ENCODE data around the gene DST. TPM values are rescaled to one million over a fixed set of nuclear protein-coding genes. Genes with fewer than 3 reads are reported as not detected.

DST gene
- total and polyA plus RNA-seq, 2 of the 4 experiments (the other 2 are of a cell fraction): 97.7 to 452 TPM

DNA sequence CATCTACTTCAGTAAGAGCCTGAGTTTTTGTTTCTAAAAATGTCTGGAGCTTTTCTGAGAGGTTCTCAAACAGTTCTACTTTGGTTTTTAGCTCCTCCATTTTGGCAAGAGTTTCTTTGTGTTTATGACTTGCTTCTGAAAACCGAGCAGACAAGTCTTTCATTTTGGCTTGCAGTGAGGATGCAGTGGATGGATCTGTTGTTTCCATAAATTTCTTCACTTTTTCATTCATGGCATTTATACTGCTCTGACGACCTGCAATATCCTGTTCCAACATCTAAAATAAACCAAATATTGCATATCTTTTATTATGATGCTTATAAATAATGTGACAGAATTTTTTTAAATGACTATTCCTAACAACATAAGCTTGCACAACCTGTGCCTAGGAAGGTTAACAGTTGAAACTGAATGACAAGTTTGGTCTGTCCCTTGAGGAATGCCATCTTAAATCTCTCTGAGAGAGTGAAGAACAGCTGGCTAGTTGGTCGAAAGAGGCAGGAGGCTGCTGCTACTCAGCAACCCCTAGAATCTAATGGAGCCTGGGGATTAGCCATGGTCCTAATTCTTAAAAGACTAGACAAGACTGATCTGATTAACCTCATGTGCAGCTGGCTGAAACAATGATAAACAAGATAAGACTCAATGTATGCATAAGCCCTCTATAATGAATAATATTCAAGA, 69.8 kb downstream of the DST start:
- ATAC-seq (ENCODE audit: low read depth) (peak; percentile 44), DNase-seq (no peak)
- Histone ChIP-seq H3K4me2 (ENCODE audit: low read depth, low read length) (no peak overlapping the region), H4K5ac (ENCODE audit: low read depth, low read length) (no peak overlapping the region), H3K4me1 (ENCODE audit: control insufficient read depth, insufficient read depth, low read length) (peaks cover 2% of the 10 kb centered on the region; the same call in 1 of the 2 replicates), H3K9ac (ENCODE audit: low read depth, low read length) (no peak overlapping the region), H4K8ac (ENCODE audit: low read depth in 2 of 2, low read length in 2 of 2) (no peak overlapping the region), H4K20me1 (ENCODE audit: insufficient read depth, low read length) (peaks cover 9% of the 10 kb centered on the region; the same call in 1 of the 2 replicates), H2AFZ (replicated peaks; ENCODE audit: low read length, poor library complexity) (no peak overlapping the region), H3K79me1 (ENCODE audit: low read depth in 1 of 2, low read length in 2 of 2) (peaks cover 14 to 38% of the 10 kb centered on the region in 2 experiments), H3K27ac (ENCODE audit: insufficient read depth, low read length) (no peak overlapping the region; the same call in 1 of the 2 replicates), H3K36me3 (ENCODE audit: control insufficient read depth, insufficient read depth, low read length) (peaks cover 18% of the 10 kb centered on the region), H4K91ac (ENCODE audit: insufficient read depth, low read depth, low read length) (no peak overlapping the region), H2BK120ac (ENCODE audit: low read depth, low read length) (no peak overlapping the region), H3K9me1 (ENCODE audit: insufficient read depth, low read length) (no peaks in the 10 kb centered on the region), H3K4ac (ENCODE audit: low read depth, low read length) (no peak overlapping the region), H3K56ac (ENCODE audit: extremely low read depth, insufficient read depth, low read length) (no peak overlapping the region), H2BK20ac (ENCODE audit: low read depth, low read length) (no peak overlapping the region), H3K9me3 (ENCODE audit: control insufficient read depth, insufficient read depth, low read length) (no peaks in the 10 kb centered on the region), H2BK5ac (ENCODE audit: low read depth, low read length, poor library complexity, severe bottlenecking) (no peak overlapping the region), H2AK5ac (ENCODE audit: low read depth, low read length) (no peak overlapping the region), H2BK15ac (ENCODE audit: low read depth, low read length) (no peak overlapping the region), H3K23ac (ENCODE audit: low read depth, low read length) (no peak overlapping the region), H2AK9ac (replicated peaks; ENCODE audit: low read depth, low read length, poor library complexity) (no peak overlapping the region), H3K4me3 (ENCODE audit: insufficient read depth, low read depth, low read length) (no peak overlapping the region), H3K14ac (replicated peaks; ENCODE audit: low read depth, low read length) (no peak overlapping the region), H3K27me3 (ENCODE audit: control insufficient read depth, insufficient read depth, low read length) (no peaks in the 10 kb centered on the region), H3K18ac (ENCODE audit: low read depth, low read length) (no peak overlapping the region)
- WGBS, 2 experiments (ENCODE audit: extremely low coverage in 2 of 2, insufficient read length in 1 of 2): no CpG with 5 or more reads among the region's 3 CpGs
- ChIA-PET CTCF (no interaction called here), POLR2A (ENCODE audit: unreplicated experiment) (no interaction called here)
- dilution Hi-C loops (cut with HindIII; ENCODE audit: low sequenced_read_pairs, unreplicated experiment): no loop called here
- peak; percentile 24; the same call in 1 of the 2 replicates for TF ChIP-seq BHLHE40 (IDR thresholded peaks at IDR 0.05; ENCODE audit: low read depth, low read length)
- TF ChIP-seq, protein P1, sequence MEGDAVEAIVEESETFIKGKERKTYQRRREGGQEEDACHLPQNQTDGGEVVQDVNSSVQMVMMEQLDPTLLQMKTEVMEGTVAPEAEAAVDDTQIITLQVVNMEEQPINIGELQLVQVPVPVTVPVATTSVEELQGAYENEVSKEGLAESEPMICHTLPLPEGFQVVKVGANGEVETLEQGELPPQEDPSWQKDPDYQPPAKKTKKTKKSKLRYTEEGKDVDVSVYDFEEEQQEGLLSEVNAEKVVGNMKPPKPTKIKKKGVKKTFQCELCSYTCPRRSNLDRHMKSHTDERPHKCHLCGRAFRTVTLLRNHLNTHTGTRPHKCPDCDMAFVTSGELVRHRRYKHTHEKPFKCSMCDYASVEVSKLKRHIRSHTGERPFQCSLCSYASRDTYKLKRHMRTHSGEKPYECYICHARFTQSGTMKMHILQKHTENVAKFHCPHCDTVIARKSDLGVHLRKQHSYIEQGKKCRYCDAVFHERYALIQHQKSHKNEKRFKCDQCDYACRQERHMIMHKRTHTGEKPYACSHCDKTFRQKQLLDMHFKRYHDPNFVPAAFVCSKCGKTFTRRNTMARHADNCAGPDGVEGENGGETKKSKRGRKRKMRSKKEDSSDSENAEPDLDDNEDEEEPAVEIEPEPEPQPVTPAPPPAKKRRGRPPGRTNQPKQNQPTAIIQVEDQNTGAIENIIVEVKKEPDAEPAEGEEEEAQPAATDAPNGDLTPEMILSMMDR (conservative IDR thresholded peaks at IDR 0.05; ENCODE audit: low read depth, low read length): no peak
- intact Hi-C loops (cut with micrococcal nuclease): loop anchor here (5.0 kb wide), 1 partner anchor 216 kb away; no protein-coding TSS in a partner anchor
- BruUV-seq (replicated peaks): TSS peak; percentile 89
- in situ Hi-C loops (cut with MboI; ENCODE audit: low sequenced_read_pairs): loop anchor here (10.0 to 25.0 kb wide), 2 partner anchors 218 to 586 kb away; no protein-coding TSS in a partner anchor
